ENCODE data around the gene ERN1.

DNA sequence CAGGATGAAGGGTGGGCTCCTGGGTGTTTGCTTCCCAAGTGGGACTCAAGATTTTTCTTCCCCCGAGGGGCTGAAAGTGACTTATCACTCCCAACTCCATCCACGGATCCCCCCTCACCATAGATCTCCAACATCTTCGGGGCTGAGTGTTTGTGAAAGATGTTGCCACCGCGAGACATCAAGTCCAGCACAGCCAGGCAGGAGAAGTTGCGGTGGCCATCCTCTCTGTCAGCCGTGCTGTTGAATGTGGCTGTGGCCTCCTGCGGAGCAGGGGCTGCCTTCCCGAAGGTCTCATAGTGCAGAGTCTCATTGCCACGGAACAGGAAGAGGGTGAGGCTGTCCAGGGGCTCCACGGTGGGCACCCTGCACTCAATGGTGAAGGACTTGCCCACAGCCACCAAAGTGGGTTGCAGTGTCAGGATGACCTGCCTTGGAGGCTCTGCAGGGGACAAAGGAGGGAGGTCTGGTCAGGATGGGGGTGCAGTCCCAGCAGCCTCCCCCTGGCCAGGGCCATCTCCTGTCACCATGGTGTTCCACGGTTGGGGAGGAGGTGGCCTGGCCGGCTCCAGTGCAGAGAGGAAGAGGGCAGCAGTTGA is 126.3 kb downstream of the ERN1 start:
- TF ChIP-seq, protein P1, sequence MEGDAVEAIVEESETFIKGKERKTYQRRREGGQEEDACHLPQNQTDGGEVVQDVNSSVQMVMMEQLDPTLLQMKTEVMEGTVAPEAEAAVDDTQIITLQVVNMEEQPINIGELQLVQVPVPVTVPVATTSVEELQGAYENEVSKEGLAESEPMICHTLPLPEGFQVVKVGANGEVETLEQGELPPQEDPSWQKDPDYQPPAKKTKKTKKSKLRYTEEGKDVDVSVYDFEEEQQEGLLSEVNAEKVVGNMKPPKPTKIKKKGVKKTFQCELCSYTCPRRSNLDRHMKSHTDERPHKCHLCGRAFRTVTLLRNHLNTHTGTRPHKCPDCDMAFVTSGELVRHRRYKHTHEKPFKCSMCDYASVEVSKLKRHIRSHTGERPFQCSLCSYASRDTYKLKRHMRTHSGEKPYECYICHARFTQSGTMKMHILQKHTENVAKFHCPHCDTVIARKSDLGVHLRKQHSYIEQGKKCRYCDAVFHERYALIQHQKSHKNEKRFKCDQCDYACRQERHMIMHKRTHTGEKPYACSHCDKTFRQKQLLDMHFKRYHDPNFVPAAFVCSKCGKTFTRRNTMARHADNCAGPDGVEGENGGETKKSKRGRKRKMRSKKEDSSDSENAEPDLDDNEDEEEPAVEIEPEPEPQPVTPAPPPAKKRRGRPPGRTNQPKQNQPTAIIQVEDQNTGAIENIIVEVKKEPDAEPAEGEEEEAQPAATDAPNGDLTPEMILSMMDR (IDR thresholded peaks at IDR 0.05), result no peak
- TF ChIP-seq POLR2A (IDR thresholded peaks at IDR 0.05), result no peak
